ENCODE data around the gene AJAP1.

Gene AJAP1

DNA sequence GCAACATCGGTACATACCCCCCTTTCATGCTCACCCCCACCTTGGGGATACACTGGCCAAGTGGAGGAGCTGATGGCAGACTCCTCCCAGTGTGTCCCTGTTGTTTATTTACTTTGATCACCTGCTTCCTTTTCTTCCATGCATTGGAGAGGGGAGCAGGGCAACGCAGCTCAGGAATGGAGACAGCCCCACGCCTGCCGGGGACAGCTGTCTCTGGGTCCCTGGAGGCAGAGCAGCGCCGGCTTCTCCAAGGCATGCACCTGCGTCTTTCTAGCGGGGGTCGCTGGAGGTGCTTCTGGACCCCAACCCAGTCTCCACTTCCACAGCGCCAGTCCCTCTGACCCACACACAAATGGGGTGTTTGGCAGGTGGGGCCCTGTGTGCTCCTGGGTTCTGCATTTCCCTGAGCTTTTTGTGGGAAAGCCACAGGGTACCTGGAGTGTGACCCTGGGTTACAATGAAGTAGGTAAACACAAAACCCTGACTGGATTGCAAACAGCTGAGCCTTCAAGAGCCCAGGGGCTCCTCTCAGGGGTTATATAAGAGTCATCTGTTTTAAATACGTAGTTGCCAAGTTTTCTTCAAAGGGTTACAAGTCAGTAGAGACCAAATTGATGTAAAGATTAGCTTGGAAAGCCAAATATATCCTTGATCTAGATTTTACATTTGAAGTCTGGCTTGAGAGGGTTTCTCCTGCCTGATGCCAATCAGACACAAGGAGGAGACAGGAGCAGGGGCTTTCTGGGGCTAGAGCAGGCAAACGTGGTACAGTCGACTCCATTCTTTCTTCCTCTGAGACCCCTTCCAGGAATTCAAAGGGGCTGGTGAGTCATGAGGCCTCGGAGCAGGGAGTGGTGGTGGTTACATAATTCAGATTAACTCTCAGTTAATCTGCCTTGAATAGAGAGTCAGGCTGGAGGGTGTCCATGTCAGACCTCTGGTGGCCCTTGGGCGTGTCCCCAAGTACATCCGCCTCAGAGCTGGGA, 4.5 kb downstream of the AJAP1 start:
- DNase-seq (ENCODE audit: low read depth in 1 of 2, low spot score in 1 of 2) = no peak
- Histone ChIP-seq H3K27me3 (ENCODE audit: insufficient read depth, poor library complexity, severe bottlenecking) (peaks cover 31% of the 10 kb centered on the region), H3K27ac (replicated peaks) (no peak overlapping the region), H3K4me3 (replicated peaks; ENCODE audit: insufficient read depth, low read length) (no peak overlapping the region)
- TF ChIP-seq POLR2AphosphoS5 (IDR thresholded peaks at IDR 0.05; ENCODE audit: low read depth) (no peak), SPI1 (IDR thresholded peaks at IDR 0.05; ENCODE audit: borderline replicate concordance, low read depth) (no peak), CTCF (IDR thresholded peaks at IDR 0.05; ENCODE audit: insufficient read depth, low read length) (no peak), GABPA (IDR thresholded peaks at IDR 0.05; ENCODE audit: low read depth) (no peak), REST (IDR thresholded peaks at IDR 0.05; ENCODE audit: insufficient replicate concordance, low read depth) (no peak)

DNA sequence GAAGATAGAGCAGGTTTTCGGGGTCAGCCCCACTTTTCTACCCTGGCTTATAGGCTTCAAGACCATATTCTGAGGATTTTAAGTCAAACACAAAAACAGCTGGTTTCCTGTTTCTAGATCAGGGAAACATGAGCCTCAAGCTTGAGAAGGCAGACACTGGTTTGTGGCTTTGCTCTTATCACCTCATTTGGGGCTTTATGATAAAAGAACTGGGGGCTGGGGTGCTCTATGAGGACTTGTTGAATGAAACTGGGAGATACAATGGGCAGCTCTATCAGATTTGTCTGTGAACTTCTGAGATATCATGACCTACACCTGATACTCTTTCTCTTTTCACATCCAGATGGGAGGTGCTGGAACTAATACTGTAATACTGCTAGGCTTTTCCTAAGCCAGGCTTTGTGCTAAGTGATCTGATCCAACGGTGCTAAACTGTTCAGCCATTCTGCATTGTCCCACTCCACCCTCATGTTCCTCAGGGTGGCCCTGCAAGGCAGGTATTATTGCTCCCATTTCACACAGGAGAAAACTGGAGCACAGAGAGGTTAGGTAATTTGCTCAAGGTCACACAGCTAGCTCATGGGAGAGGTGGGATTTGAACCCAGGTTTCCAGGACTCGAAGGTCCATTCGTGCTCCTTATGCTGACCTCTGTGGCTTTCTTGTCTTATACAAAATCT, 6.6 kb downstream of the AJAP1 start:
- TF ChIP-seq REST (IDR thresholded peaks at IDR 0.05; ENCODE audit: insufficient replicate concordance, low read depth) (no peak), CTCF (IDR thresholded peaks at IDR 0.05; ENCODE audit: insufficient read depth, low read length) (no peak), GABPA (IDR thresholded peaks at IDR 0.05; ENCODE audit: low read depth) (no peak), POLR2AphosphoS5 (IDR thresholded peaks at IDR 0.05; ENCODE audit: low read depth) (no peak), SPI1 (IDR thresholded peaks at IDR 0.05; ENCODE audit: borderline replicate concordance, low read depth) (no peak)
- H3K4me3 ChIP-seq (replicated peaks; ENCODE audit: insufficient read depth, low read length) = no peak overlapping the region
- H3K27me3 ChIP-seq (ENCODE audit: insufficient read depth, poor library complexity, severe bottlenecking) = peaks cover 22% of the 10 kb centered on the region
- H3K27ac ChIP-seq (replicated peaks) = no peak overlapping the region
- DNase-seq (ENCODE audit: low read depth in 1 of 2, low spot score in 1 of 2) = no peak

- no peak overlapping the region for H3K27ac ChIP-seq (replicated peaks)
- no peak overlapping the region for H3K4me3 ChIP-seq (replicated peaks; ENCODE audit: insufficient read depth, low read length)
- H3K27me3 ChIP-seq (ENCODE audit: insufficient read depth, poor library complexity, severe bottlenecking) = peaks cover 17% of the 10 kb centered on the region
- no peak for DNase-seq (ENCODE audit: low read depth in 1 of 2, low spot score in 1 of 2)
- TF ChIP-seq REST (IDR thresholded peaks at IDR 0.05; ENCODE audit: insufficient replicate concordance, low read depth) (no peak), POLR2AphosphoS5 (IDR thresholded peaks at IDR 0.05; ENCODE audit: low read depth) (no peak), CTCF (IDR thresholded peaks at IDR 0.05; ENCODE audit: insufficient read depth, low read length) (no peak), SPI1 (IDR thresholded peaks at IDR 0.05; ENCODE audit: borderline replicate concordance, low read depth) (no peak), GABPA (IDR thresholded peaks at IDR 0.05; ENCODE audit: low read depth) (no peak)
Measured at GRCh38 chr1:4661595-4661917, 7.1 kb downstream of the AJAP1 start.
